GM23248 (cell line): ENCODE results near the gene GPR39. TPM values are rescaled to one million over a fixed set of nuclear protein-coding genes. Genes with fewer than 3 reads are reported as not detected.
A peak's percentile ranks its signal among the peaks of the same experiment; 100 is the strongest.

Source experiments
- DNase-seq: peaks from one replicate; pipeline ENCODE4 v3.0.0-alpha.2; 2015
- H2AFZ ChIP-seq: fragments of 200-600 bp; sonication (generic); 2 replicates; pipeline ENCODE4 v1.6.1; 2016; ENCODE audit warnings: antibody characterized with exemption
- H3F3A ChIP-seq: fragments of 200-600 bp; sonication (generic); 2 replicates; pipeline ENCODE4 v1.6.1; 2016; ENCODE audit warnings: mild to moderate bottlenecking, antibody characterized with exemption, mixed run types; ENCODE audit not compliant: insufficient read depth
- H3K27ac ChIP-seq: fragments of 200-600 bp; sonication (generic); 2 replicates; pipeline ENCODE4 v1.5.1; 2016; ENCODE audit warnings: mild to moderate bottlenecking
- H3K27me3 ChIP-seq: fragments of 200-600 bp; sonication (generic); replicated peaks from 2 replicates; pipeline ENCODE4 v1.6.1; 2016; ENCODE audit warnings: mild to moderate bottlenecking; ENCODE audit not compliant: insufficient read depth
- H3K36me3 ChIP-seq: fragments of 200-600 bp; sonication (generic); 2 replicates; pipeline ENCODE4 v1.6.1; 2016; ENCODE audit warnings: low read depth, mild to moderate bottlenecking
- H3K4me1 ChIP-seq: fragments of 200-600 bp; sonication (generic); 2 replicates; pipeline ENCODE4 v1.6.1; 2016; ENCODE audit warnings: mild to moderate bottlenecking; ENCODE audit not compliant: insufficient read depth
- H3K4me2 ChIP-seq: fragments of 200-600 bp; sonication (generic); one replicate; pipeline ENCODE4 v1.6.1; 2016; ENCODE audit warnings: mild to moderate bottlenecking; ENCODE audit not compliant: unreplicated experiment
- H3K4me3 ChIP-seq: fragments of 200-600 bp; sonication (generic); 2 replicates; pipeline ENCODE4 v1.5.1; 2016; ENCODE audit warnings: mild to moderate bottlenecking
- H3K79me2 ChIP-seq: fragments of 200-600 bp; sonication (generic); 2 replicates; pipeline ENCODE4 v1.6.1; 2016; ENCODE audit warnings: mild to moderate bottlenecking; ENCODE audit not compliant: insufficient read depth
- H3K9ac ChIP-seq: fragments of 200-600 bp; sonication (generic); 2 replicates; pipeline ENCODE4 v1.6.1; 2016; ENCODE audit warnings: mild to moderate bottlenecking
- H3K9me2 ChIP-seq: fragments of 200-600 bp; sonication (generic); 2 replicates; pipeline ENCODE4 v1.6.1; 2016; ENCODE audit warnings: mixed run types, mild to moderate bottlenecking, moderate library complexity; ENCODE audit not compliant: insufficient read depth
- H3K9me3 ChIP-seq: fragments of 200-600 bp; sonication (generic); one replicate; pipeline ENCODE4 v1.6.1; 2017; ENCODE audit warnings: low read depth
- H4K20me1 ChIP-seq: fragments of 200-600 bp; sonication (generic); 2 replicates; pipeline ENCODE4 v1.6.0; 2016; ENCODE audit not compliant: insufficient read depth
- EZH2 ChIP-seq: fragments of 200-600 bp; sonication (generic); IDR thresholded peaks from 2 replicates; pipeline ENCODE4 v1.6.1; 2018; ENCODE audit warnings: antibody characterized with exemption, mild to moderate bottlenecking; ENCODE audit not compliant: insufficient read depth, poor library complexity, severe bottlenecking
- EZH2phosphoT487 ChIP-seq: fragments of 200-600 bp; sonication (generic); IDR thresholded peaks from 2 replicates; pipeline ENCODE4 v1.6.1; 2018; ENCODE audit warnings: antibody characterized with exemption, moderate library complexity, mild to moderate bottlenecking, low read depth; ENCODE audit not compliant: insufficient read depth
- WGBS, 2 experiments: methylation state at CpG; one replicate each; pipeline ENCODE4 v1.1.6; 2015 to 2017; ENCODE audit warnings: low lambda C conversion rate in 2 of 2, low coverage in 1 of 2; ENCODE audit errors: missing lambda C conversion rate in 2 of 2; 5-methylcytosine and 5-hydroxymethylcytosine counted together
- in situ Hi-C: fragments of 300-500 bp; cut with MboI; formaldehyde crosslinking; loops from 2 replicates; pipeline ENCODE4 v1.15.0; 2020
- polyA plus RNA-seq: library from polyadenylated mRNA; unstranded; fragments of >200 nt; fragmentation: Nextera tagmentation; extraction: Ambion mirVana; gene quantifications from 2 replicates; pipeline ENCODE4 v1.2.1, GENCODE V29; 2016
- total RNA-seq: library from RNA; depleted of rRNA; stranded (reverse); fragments of >200 nt; shearing (Covaris generic); gene quantifications from 2 replicates; pipeline ENCODE4 v1.2.3, GENCODE V29; 2014

GPR39 gene
- total and polyA plus RNA-seq, 2 experiments from 2014 or later, result 1.6 to 2.6 TPM

- WGBS, 2 experiments, result 14% methylated on average over 2 of the region's 2 CpGs; no CpG with 5 or more reads in 1 of the 2 experiments
- no peak overlapping the region for H2AFZ ChIP-seq
- no peaks in the 10 kb centered on the region for H3K36me3 ChIP-seq
- TF ChIP-seq EZH2phosphoT487, result no peak
- no peak for TF ChIP-seq EZH2
- no peaks in the 10 kb centered on the region for H3K9me3 ChIP-seq
- no peak overlapping the region for H3K4me3 ChIP-seq
- in situ Hi-C loops, result no loop called here
- no peaks in the 10 kb centered on the region for H3F3A ChIP-seq
- no peaks in the 10 kb centered on the region for H4K20me1 ChIP-seq
- H3K4me1 ChIP-seq, result no peaks in the 10 kb centered on the region
- H3K27me3 ChIP-seq, result no peaks in the 10 kb centered on the region
- no peaks in the 10 kb centered on the region for H3K79me2 ChIP-seq
- no peak overlapping the region for H3K27ac ChIP-seq
- H3K9ac ChIP-seq, result no peak overlapping the region
- DNase-seq, result no peak
- H3K4me2 ChIP-seq, result no peak overlapping the region
- no peaks in the 10 kb centered on the region for H3K9me2 ChIP-seq
These were observed 54.1 kb downstream of the GPR39 start for GRCh38 chr2:132470746-132471145.

- Histone ChIP-seq H3K27ac (no peak overlapping the region), H3K4me2 (no peak overlapping the region)
These were observed 56.7 kb downstream of the GPR39 start for GRCh38 chr2:132473174-132473883.

GRCh38 chr2:132475615-132476014 is 59.0 kb downstream of the GPR39 start:
- DNase-seq, result no peak
- no peaks in the 10 kb centered on the region for H3K9me2 ChIP-seq
- no peaks in the 10 kb centered on the region for H3K79me2 ChIP-seq
- peaks cover 23% of the 10 kb centered on the region for H3K4me1 ChIP-seq
- H4K20me1 ChIP-seq, result no peaks in the 10 kb centered on the region
- H3F3A ChIP-seq, result 0 out of 2 replicates have a peak, but pooled peaks cover 14% of the 10 kb centered on the region
- H3K9ac ChIP-seq, result no peak overlapping the region
- no peaks in the 10 kb centered on the region for H3K36me3 ChIP-seq
- WGBS, 2 experiments, result 81 to 88% methylated on average over 2 of the region's 2 CpGs
- H2AFZ ChIP-seq, result no peak overlapping the region
- no peak overlapping the region for H3K4me2 ChIP-seq
- H3K4me3 ChIP-seq, result no peak overlapping the region
- H3K27ac ChIP-seq, result no peak overlapping the region
- TF ChIP-seq EZH2phosphoT487 (no peak), EZH2 (no peak)
- H3K9me3 ChIP-seq, result no peaks in the 10 kb centered on the region
- in situ Hi-C loops, result no loop called here
- no peaks in the 10 kb centered on the region for H3K27me3 ChIP-seq

More at GRCh38 chr2:132473174-132473883, 56.7 kb downstream of the GPR39 start:
- Histone ChIP-seq H3K79me2 (no peaks in the 10 kb centered on the region), H3K9ac (no peak overlapping the region), H2AFZ (no peak overlapping the region), H4K20me1 (no peaks in the 10 kb centered on the region), H3F3A (0 out of 2 replicates have a peak, but pooled peaks cover 12% of the 10 kb centered on the region), H3K27me3 (no peaks in the 10 kb centered on the region), H3K36me3 (no peaks in the 10 kb centered on the region), H3K9me2 (no peaks in the 10 kb centered on the region), H3K9me3 (no peaks in the 10 kb centered on the region), H3K4me3 (no peak overlapping the region), H3K4me1 (peaks cover 17% of the 10 kb centered on the region)
- in situ Hi-C loops, result no loop called here
- TF ChIP-seq EZH2phosphoT487 (no peak), EZH2 (no peak)
- 89 to 98% methylated on average over 2 of the region's 2 CpGs for WGBS, 2 experiments
- no peak for DNase-seq

GRCh38 chr2:132477436-132477835 is 60.8 kb downstream of the GPR39 start:
- TF ChIP-seq EZH2phosphoT487, result no peak
- no peak for TF ChIP-seq EZH2

GRCh38 chr2:132477962-132478361 is 61.4 kb downstream of the GPR39 start:
- WGBS, 2 experiments, result 0 to 1% methylated on average over 2 of the region's 2 CpGs
- TF ChIP-seq EZH2 (no peak), EZH2phosphoT487 (peak; percentile 67; the same call in 1 of the 2 replicates)
- no peaks in the 10 kb centered on the region for H3K79me2 ChIP-seq

More at GRCh38 chr2:132477436-132477835, 60.8 kb downstream of the GPR39 start:
- Histone ChIP-seq H3K27ac (peak overlapping the region; percentile 44), H3K36me3 (no peaks in the 10 kb centered on the region), H3K79me2 (no peaks in the 10 kb centered on the region), H2AFZ (no peak overlapping the region), H3F3A (0 out of 2 replicates have a peak, but pooled peaks cover 14% of the 10 kb centered on the region), H3K9ac (no peak overlapping the region), H3K4me3 (no peak overlapping the region), H3K9me3 (no peaks in the 10 kb centered on the region), H3K4me2 (peak overlapping the region; percentile 27), H3K4me1 (peaks cover 23% of the 10 kb centered on the region), H3K9me2 (no peaks in the 10 kb centered on the region), H3K27me3 (no peaks in the 10 kb centered on the region), H4K20me1 (no peaks in the 10 kb centered on the region)
- WGBS, 2 experiments, result 0 to 6% methylated on average over 4 of the region's 4 CpGs
- peak; percentile 76 for DNase-seq
- in situ Hi-C loops, result no loop called here

More at GRCh38 chr2:132477962-132478361, 61.4 kb downstream of the GPR39 start:
- Histone ChIP-seq H3K9me3 (no peaks in the 10 kb centered on the region), H3K4me3 (no peak overlapping the region), H3K9ac (no peak overlapping the region), H3K4me1 (peaks cover 23% of the 10 kb centered on the region), H2AFZ (no peak overlapping the region), H3K27ac (peak overlapping the region; percentile 44; the same call in 1 of the 2 replicates), H4K20me1 (no peaks in the 10 kb centered on the region), H3F3A (0 out of 2 replicates have a peak, but pooled peaks cover 14% of the 10 kb centered on the region), H3K4me2 (peak overlapping the region; percentile 27), H3K9me2 (no peaks in the 10 kb centered on the region), H3K36me3 (no peaks in the 10 kb centered on the region), H3K27me3 (no peaks in the 10 kb centered on the region)
- DNase-seq, result peak; percentile 82
- in situ Hi-C loops, result no loop called here
